Bone marrow (tissue), 2 donors: ENCODE measurements around the gene USP4.
"Not testable (repeated sequence)": the region's sequence is repeated elsewhere in the genome, so short reads cannot be mapped to it uniquely, and the experiment has no call there.

Source experiments
- DNase-seq, 2 donors: peaks; one replicate each; lab custom pipeline; 2025; lab: John Stamatoyannopoulos, UW

USP4 gene

GRCh38 chr3:49352281-49352680 lies 12.4 kb upstream of the USP4 start:
- no peak for DNase-seq

- peak in 1 of 2 donors; percentile 59 for DNase-seq
Measured at GRCh38 chr3:49351521-49352011, 11.7 kb upstream of the USP4 start.

DNA sequence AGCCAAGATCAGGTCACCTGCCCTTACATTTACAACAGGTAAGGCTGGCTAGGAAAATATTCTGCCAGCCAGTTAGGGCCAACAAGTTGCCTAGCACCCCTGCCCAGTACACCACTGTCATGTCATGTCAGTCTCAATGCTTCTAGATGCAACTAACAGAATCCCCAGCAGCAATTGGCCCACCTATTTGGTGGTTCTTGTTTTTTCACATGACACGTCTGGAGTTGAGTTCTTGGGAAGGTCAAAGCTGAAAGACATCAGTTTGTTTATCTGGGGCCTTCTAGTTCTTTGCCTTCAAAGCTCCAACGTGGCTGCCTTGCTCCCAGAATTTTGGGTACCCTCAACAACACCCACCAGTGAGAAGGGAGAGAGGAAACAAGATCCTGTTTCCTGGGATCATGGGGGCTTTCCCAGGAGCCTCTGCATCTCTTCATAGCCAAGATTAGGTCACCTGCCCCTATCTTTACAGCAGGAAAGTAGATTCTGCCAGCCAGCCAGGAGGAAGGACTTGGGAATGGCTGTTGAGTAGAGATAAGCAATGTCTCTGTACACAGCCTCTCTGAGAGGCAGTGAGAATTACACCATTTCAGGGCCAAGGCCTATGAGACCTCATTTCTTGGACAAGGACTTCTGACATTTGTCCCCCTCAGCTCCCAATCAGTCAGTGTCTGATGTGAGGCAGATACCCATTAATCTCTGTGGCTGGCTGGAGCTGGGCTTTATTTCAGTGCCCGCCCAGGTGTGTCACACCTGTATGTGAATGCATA lies 9.7 kb upstream of the USP4 start:
- DNase-seq: no peak

DNA sequence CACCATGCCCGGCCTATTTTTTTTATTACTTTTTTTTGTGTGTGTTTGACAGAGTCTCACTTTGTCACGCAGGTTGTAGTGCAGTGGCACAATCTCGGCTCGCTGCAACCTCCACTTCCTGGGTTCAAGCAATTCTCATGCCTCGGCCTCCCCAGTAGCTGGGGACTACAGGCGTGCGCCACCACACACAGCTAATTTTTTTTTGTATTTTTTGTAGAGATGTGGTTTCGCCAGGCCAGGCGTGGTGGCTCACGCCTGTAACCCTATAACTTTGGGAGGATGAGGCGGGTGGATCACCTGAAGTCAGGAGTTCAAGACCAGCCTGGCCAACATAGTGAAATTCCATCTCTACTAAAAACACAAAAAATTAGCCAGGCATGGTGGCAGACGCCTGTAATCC lies 8.5 kb upstream of the USP4 start:
- not testable (repeated sequence) for DNase-seq

DNA sequence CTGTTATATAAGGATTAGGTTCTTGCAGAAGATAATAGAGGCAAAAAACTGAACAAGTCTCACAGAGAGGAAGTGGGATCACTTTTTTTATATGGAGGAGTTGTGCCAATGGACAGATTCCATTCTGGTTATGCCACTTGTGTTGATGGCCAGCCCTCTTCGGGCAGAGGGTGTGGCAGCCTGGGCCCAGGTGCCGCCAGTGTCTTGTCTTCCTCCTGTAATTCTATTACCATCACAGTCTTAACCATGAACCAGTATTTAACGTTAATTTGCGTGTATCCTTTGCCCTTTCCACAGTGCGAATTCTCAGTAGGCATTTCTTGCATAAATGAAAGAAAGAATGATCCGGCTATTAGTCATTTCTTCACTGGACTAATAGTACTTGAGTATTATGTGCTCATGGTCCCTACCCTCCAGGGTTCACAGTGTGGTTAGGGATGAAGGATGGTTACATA lies 7.0 kb upstream of the USP4 start:
- no peak for DNase-seq

DNA sequence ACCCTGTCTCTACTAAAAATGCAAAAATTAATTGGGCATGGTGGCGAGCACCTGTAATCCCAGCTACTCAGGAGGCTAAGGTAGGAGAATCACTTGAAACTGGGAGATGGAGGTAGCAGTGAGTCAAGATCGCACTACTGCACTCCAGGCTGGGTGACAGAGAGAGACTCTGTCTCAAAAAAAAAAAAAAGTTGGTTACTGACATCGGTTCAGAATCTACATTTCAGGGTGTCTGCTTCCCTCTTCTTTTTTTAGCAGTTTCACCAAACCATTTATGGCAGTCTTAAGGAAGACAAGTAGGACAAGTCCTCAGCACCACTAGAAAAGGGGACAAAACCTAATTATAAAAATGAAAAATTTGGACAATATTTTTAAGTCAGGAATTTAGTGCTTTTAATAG lies 3.3 kb upstream of the USP4 start:
- DNase-seq: peak in 1 of 2 donors; percentile 73

DNA sequence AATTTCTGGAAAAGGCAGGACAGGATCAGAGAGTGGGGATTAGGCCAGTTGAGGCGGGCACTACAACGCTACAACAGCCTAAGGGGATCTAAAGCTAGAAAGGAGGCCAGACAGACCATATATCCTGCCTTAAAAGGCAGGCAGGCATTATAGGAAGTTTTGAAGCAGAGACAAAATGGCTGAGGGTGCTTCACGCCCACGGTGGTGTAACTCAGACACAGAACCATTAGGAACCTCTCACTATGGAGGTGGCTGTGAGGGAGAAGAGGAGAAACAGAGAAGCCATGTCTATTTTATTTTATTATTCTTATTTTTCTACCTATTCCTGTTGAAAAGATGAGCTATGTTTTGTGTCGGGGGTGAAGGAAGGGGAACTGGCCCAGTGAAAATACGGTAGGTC lies 2.1 kb upstream of the USP4 start:
- DNase-seq: no peak

DNA sequence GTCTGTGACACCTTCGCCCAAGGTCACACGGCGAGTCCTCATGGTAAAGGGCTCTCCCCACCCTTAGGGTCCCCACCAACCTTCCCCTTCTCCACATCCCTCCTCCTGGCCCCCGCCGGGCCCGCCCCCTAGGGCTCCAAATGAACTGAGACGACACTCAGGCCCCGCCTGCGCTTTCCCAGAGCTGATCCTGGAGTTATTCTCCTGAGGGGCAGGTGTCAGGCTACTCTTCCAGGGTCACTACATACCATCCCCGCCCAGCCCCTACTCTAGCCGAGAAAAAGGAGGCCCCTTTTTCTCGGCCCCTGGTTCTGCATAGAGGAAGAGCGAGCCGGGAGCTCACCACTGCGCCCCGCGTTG lies 292 bp downstream of the USP4 start:
- no peak for DNase-seq

GRCh38 chr3:49333916-49334633 lies 5.8 kb downstream of the USP4 start:
- no peak for DNase-seq

DNA sequence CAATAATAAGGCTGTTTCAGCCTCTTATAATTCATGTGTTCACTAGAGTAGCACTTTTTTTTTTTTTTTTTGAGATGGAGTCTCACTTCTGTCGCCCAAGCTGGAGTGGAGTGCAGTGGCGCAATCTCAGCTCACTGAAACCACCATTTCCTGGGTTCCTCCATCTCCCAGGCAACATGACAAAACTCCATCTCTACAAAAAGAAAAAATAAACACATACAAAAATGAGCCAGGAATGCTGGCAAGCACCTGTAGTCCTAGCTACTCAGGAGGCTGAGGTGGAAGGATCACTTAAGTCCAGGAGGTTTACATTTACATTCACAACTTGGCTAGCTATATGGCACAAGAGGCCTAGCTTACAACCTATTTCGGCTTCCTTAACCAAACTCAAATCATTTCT lies 6.8 kb downstream of the USP4 start:
- DNase-seq: no peak

DNA sequence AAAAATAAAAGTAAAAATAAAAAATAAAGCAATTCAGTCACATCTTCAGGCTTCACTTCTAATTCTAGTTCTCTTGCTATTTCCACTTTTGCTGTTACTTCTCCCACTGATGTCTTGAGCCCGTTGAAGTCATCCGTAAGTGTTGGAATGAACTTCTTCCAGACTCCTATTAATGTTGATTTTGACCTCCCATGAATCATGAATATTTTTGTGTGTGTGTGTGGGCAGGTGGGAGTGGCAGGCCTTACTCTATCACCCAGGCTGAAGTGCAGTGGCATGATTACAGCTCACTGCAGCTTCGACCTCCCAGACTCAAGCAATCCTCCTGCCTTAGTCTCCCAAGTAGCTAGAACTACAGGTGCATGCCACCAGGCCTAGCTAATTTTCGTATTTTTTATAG lies 10.7 kb downstream of the USP4 start:
- no peak for DNase-seq

DNA sequence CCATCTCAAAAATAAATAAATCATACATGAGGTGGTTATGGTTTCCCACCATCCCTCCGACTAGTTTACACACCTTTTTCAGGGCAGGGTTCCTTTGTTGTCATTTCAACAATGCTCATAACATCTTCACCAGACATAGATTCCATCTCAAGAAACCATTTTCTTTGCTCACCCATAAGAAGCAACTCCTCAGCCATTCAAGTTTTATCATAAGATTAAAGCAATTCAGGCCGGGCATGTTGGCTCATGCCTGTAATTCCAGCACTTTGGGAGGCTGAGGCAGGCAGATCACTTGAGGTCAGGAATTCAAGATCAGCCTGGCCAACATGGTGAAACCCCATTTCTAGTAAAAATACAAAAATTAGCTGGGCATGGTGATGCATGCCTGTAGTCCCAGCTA lies 11.5 kb downstream of the USP4 start:
- not testable (repeated sequence) for DNase-seq

GRCh38 chr3:49327485-49327884 lies 12.4 kb downstream of the USP4 start:
- no peak for DNase-seq

- DNase-seq: no peak
Measured at GRCh38 chr3:49324768-49325167, 15.1 kb downstream of the USP4 start.

DNA sequence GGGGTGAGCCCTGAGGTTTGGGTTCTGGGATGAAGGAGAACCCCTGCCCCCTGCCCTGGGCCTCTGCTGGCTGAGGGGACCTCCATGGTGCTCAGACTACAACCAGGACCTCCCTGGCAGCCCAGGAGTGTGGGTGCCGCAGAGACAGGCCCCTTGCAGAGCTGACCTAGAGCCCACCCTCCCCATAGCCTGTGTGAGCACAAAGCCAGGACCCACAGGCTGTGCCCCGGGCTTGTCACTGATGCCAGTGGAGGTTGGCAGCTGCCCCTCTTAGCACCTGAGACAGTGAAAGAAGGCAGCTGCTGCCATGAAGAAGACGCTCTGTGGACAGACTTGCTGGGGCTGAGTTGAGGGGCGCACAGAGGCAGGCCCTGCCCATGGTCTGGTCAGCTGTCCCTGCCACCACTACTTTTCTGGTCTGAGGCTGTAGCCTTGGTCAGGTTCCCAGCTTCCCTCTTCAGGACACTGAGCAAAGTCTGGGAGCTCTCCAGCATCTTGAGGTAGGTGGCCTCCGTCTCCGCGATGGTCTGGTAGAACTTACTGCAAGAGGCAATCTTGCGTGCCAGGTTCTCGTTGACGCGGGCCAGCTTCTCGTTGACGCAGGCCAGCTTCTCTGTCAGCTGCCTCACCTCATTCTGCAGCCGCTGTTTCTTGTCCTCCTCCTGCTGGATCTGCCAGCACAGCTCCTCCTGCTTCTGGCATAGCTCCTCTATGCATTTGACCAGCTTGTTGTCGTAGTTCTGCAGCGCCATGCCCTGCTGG lies 23.0 kb downstream of the USP4 start:
- no peak for DNase-seq

- DNase-seq: no peak
Measured at GRCh38 chr3:49313896-49314688, 25.8 kb downstream of the USP4 start.

- DNase-seq: no peak
Measured at GRCh38 chr3:49311283-49311682, 28.6 kb downstream of the USP4 start.

DNA sequence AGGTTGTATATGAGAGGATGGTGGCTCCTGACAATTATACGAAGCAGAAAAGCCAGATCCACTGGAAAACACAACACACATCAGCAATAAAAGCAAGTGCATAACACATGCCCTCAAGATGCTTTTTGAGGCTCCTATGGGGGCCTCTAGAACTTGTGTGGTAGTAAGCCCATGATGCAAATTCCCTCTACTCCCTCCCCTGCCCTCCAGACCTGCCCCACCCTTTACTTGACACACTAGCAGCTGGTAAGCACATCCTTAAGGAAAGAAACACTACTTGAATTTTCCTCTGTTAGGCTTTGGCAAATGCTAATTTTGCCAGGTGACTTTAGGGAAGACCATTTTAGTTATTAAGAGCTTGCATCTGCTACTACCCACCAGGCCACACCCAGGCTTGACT lies 29.2 kb downstream of the USP4 start:
- DNase-seq: no peak

GRCh38 chr3:49305608-49306007 lies 34.2 kb downstream of the USP4 start:
- no peak for DNase-seq

DNA sequence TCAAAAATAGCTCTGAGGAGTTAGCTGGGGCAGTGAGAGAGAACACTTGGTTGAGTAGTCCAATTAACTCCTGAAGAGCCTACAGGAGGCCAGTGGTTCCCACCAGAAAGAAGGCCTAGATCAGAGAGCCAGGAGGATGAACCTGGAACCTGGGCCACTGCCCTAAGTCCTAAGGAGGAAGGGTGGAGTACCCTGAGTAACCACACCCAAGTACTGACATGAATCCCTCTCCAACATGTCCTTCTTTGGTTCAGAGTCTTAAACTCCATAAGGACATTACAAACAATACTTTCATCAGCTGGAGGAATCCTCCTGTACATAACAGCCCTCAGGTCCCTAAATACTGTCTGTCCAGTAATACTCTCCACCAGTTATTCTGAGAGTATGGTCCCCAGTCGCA lies 37.2 kb downstream of the USP4 start:
- no peak for DNase-seq

GRCh38 chr3:49300595-49300994 lies 39.3 kb downstream of the USP4 start:
- DNase-seq: no peak

DNA sequence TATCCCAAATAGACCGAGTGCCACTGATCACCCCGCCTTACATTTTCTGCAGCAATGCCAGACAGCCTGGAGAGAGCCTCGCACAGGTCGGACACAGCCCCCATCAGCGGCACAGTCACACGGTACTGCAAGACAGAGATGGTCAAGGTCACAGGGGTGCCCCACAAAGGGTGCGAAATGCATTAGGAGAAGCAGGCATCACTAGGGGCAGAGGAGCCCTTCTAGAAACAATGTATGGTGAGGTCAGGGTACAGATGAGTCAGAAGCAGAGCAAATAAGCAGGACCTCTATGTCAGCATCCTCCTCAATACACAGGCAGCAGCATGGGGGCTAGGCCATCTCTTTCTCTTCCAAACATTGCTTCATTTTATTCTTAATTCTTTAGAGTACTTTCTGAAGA lies 41.3 kb downstream of the USP4 start:
- DNase-seq: no peak
